ENCODE results near the gene PSME4. TPM values are rescaled to one million over a fixed set of nuclear protein-coding genes. Genes with fewer than 3 reads are reported as not detected.

PSME4 gene
- total and polyA plus RNA-seq, 4 donors = 15.4 to 52.8 (median 28.4) TPM

DNA sequence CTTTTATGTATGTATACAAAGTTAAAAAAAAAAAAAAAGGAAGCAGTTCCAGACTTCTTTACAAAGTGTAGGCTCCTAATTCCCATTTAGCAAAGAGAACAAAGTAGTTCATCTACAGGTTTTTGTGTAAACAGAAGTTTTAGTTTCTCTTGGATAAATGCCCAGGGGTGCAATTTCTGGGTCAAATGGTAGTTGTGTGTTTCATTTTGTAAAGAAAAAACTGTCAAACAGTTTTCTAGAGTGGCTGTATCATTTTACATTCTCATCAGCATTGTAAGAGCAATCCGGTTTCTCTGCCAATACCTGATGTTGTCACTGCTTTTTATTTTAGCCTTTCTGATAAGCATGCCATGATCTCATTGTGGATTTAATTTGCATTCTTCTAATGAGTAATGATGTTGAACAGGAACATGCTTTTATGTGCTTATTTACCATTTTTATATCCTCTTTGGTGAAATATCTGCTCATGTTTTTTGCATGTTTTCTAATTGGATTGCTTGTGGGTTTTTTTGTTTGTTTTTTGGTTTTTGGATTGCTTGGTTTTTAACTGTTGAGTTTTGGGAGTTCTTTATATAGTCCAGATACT lies 16.6 kb upstream of the PSME4 start:
- H3K27ac ChIP-seq (ENCODE audit: low read depth in 1 of 2, low read length in 2 of 2) = peak overlapping the region; percentile 46 to 68
- H3K4me1 ChIP-seq (ENCODE audit: control insufficient read depth in 4 of 4, insufficient read depth in 4 of 4, low read length in 3 of 4) = peaks cover 0 to 20% (median 11%) of the 10 kb centered on the region in 4 donors
- TF ChIP-seq HNF4G (IDR thresholded peaks at IDR 0.05) (no peak), RAD21 (IDR thresholded peaks at IDR 0.05) (no peak), CTCF (IDR thresholded peaks at IDR 0.05; ENCODE audit: low read depth, low read length, missing input control) (no peak), TAF1 (conservative IDR thresholded peaks at IDR 0.05) (no peak), ATF3 (IDR thresholded peaks at IDR 0.05) (no peak), YY1 (IDR thresholded peaks at IDR 0.05) (peak; percentile 40), FOXA1 (IDR thresholded peaks at IDR 0.05) (peak; percentile 30), NR2F2 (IDR thresholded peaks at IDR 0.05) (peak; percentile 23), FOXA2 (IDR thresholded peaks at IDR 0.05) (peak; percentile 10), GABPA (IDR thresholded peaks at IDR 0.05 in 1 of 2, conservative IDR thresholded peaks at IDR 0.05 in 1 of 2) (no peak), EGR1 (IDR thresholded peaks at IDR 0.05; ENCODE audit: low read depth in 2 of 2) (no peak), HNF4A (conservative IDR thresholded peaks at IDR 0.05) (peak in 1 of 2 donors; percentile 19), RXRA (IDR thresholded peaks at IDR 0.05) (peak; percentile 13 to 19), JUND (IDR thresholded peaks at IDR 0.05) (no peak), SP1 (IDR thresholded peaks at IDR 0.05) (no peak)
- TF ChIP-seq, protein P1, sequence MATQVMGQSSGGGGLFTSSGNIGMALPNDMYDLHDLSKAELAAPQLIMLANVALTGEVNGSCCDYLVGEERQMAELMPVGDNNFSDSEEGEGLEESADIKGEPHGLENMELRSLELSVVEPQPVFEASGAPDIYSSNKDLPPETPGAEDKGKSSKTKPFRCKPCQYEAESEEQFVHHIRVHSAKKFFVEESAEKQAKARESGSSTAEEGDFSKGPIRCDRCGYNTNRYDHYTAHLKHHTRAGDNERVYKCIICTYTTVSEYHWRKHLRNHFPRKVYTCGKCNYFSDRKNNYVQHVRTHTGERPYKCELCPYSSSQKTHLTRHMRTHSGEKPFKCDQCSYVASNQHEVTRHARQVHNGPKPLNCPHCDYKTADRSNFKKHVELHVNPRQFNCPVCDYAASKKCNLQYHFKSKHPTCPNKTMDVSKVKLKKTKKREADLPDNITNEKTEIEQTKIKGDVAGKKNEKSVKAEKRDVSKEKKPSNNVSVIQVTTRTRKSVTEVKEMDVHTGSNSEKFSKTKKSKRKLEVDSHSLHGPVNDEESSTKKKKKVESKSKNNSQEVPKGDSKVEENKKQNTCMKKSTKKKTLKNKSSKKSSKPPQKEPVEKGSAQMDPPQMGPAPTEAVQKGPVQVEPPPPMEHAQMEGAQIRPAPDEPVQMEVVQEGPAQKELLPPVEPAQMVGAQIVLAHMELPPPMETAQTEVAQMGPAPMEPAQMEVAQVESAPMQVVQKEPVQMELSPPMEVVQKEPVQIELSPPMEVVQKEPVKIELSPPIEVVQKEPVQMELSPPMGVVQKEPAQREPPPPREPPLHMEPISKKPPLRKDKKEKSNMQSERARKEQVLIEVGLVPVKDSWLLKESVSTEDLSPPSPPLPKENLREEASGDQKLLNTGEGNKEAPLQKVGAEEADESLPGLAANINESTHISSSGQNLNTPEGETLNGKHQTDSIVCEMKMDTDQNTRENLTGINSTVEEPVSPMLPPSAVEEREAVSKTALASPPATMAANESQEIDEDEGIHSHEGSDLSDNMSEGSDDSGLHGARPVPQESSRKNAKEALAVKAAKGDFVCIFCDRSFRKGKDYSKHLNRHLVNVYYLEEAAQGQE (IDR thresholded peaks at IDR 0.05) = peak; percentile 34
- TF ChIP-seq, protein P2, sequence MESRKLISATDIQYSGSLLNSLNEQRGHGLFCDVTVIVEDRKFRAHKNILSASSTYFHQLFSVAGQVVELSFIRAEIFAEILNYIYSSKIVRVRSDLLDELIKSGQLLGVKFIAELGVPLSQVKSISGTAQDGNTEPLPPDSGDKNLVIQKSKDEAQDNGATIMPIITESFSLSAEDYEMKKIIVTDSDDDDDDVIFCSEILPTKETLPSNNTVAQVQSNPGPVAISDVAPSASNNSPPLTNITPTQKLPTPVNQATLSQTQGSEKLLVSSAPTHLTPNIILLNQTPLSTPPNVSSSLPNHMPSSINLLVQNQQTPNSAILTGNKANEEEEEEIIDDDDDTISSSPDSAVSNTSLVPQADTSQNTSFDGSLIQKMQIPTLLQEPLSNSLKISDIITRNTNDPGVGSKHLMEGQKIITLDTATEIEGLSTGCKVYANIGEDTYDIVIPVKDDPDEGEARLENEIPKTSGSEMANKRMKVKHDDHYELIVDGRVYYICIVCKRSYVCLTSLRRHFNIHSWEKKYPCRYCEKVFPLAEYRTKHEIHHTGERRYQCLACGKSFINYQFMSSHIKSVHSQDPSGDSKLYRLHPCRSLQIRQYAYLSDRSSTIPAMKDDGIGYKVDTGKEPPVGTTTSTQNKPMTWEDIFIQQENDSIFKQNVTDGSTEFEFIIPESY (IDR thresholded peaks at IDR 0.05) = no peak
- TF ChIP-seq, protein P3, sequence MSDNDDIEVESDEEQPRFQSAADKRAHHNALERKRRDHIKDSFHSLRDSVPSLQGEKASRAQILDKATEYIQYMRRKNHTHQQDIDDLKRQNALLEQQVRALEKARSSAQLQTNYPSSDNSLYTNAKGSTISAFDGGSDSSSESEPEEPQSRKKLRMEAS (IDR thresholded peaks at IDR 0.05) = no peak
- H3K36me3 ChIP-seq (ENCODE audit: control insufficient read depth in 4 of 4, insufficient read depth in 3 of 4, low read depth in 1 of 4, low read length in 3 of 4) = peaks cover 0 to 2% (median 0%) of the 10 kb centered on the region in 4 donors
- H3K9ac ChIP-seq (ENCODE audit: low read depth in 1 of 2, low read length in 2 of 2) = no peak overlapping the region
- no peaks in the 10 kb centered on the region for H3K9me3 ChIP-seq (ENCODE audit: control insufficient read depth in 4 of 4, low read length in 3 of 4)
- no peaks in the 10 kb centered on the region for H3K27me3 ChIP-seq (ENCODE audit: control insufficient read depth in 4 of 4, insufficient read depth in 4 of 4, low read length in 3 of 4)
- 10% methylated on average over 1 of the region's 1 CpG for WGBS
- DNase-seq (ENCODE audit: low spot score) = no peak
- H3K4me3 ChIP-seq (ENCODE audit: low read depth in 1 of 3, low read length in 3 of 3) = no peak overlapping the region

Measured in liver (tissue), 9 donors.